ENCODE data around the gene SRD5A3. TPM values are rescaled to one million over a fixed set of nuclear protein-coding genes. Genes with fewer than 3 reads are reported as not detected.

SRD5A3 gene
- polyA plus RNA-seq, 1 donor from 2014 or later, result 6.2 TPM

- Histone ChIP-seq H2AFZ (ENCODE audit: low read depth, low read length) (no peak overlapping the region), H3K9me3 (ENCODE audit: low read length) (no peaks in the 10 kb centered on the region), H3K4me2 (ENCODE audit: low read length) (no peak overlapping the region), H3K9me2 (ENCODE audit: insufficient read depth, low read length) (no peaks in the 10 kb centered on the region), H4K20me1 (ENCODE audit: insufficient read depth) (no peaks in the 10 kb centered on the region), H3K27ac (ENCODE audit: low read length) (no peak overlapping the region), H3K9ac (ENCODE audit: low read length) (no peak overlapping the region), H3K27me3 (ENCODE audit: insufficient read depth, low read depth, low read length) (no peaks in the 10 kb centered on the region), H3K36me3 (ENCODE audit: insufficient read depth, low read length) (no peaks in the 10 kb centered on the region), H3K4me3 (ENCODE audit: low read length) (no peak overlapping the region), H3F3A (ENCODE audit: insufficient read depth, low read length, poor library complexity, severe bottlenecking) (no peaks in the 10 kb centered on the region), H3K79me2 (replicated peaks; ENCODE audit: insufficient read depth, low read length) (no peaks in the 10 kb centered on the region)
- TF ChIP-seq, protein P1, sequence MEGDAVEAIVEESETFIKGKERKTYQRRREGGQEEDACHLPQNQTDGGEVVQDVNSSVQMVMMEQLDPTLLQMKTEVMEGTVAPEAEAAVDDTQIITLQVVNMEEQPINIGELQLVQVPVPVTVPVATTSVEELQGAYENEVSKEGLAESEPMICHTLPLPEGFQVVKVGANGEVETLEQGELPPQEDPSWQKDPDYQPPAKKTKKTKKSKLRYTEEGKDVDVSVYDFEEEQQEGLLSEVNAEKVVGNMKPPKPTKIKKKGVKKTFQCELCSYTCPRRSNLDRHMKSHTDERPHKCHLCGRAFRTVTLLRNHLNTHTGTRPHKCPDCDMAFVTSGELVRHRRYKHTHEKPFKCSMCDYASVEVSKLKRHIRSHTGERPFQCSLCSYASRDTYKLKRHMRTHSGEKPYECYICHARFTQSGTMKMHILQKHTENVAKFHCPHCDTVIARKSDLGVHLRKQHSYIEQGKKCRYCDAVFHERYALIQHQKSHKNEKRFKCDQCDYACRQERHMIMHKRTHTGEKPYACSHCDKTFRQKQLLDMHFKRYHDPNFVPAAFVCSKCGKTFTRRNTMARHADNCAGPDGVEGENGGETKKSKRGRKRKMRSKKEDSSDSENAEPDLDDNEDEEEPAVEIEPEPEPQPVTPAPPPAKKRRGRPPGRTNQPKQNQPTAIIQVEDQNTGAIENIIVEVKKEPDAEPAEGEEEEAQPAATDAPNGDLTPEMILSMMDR (IDR thresholded peaks at IDR 0.05; ENCODE audit: poor library complexity, severe bottlenecking), result no peak
- TF ChIP-seq RAD21 (conservative IDR thresholded peaks at IDR 0.05) (no peak), POLR2AphosphoS5 (IDR thresholded peaks at IDR 0.05) (no peak), MXI1 (conservative IDR thresholded peaks at IDR 0.05; ENCODE audit: poor library complexity, severe bottlenecking) (no peak), EZH2 (IDR thresholded peaks at IDR 0.05; ENCODE audit: borderline replicate concordance, insufficient read depth, low read length, poor library complexity, severe bottlenecking) (no peak), REST (IDR thresholded peaks at IDR 0.05; ENCODE audit: borderline replicate concordance) (no peak), EP300 (conservative IDR thresholded peaks at IDR 0.05; ENCODE audit: poor library complexity, severe bottlenecking) (no peak), TAF1 (IDR thresholded peaks at IDR 0.05; ENCODE audit: low read depth) (no peak), SMC3 (conservative IDR thresholded peaks at IDR 0.05; ENCODE audit: poor library complexity) (no peak)
Measured at GRCh38 chr4:55363691-55364351, 17.8 kb downstream of the SRD5A3 start.

DNA sequence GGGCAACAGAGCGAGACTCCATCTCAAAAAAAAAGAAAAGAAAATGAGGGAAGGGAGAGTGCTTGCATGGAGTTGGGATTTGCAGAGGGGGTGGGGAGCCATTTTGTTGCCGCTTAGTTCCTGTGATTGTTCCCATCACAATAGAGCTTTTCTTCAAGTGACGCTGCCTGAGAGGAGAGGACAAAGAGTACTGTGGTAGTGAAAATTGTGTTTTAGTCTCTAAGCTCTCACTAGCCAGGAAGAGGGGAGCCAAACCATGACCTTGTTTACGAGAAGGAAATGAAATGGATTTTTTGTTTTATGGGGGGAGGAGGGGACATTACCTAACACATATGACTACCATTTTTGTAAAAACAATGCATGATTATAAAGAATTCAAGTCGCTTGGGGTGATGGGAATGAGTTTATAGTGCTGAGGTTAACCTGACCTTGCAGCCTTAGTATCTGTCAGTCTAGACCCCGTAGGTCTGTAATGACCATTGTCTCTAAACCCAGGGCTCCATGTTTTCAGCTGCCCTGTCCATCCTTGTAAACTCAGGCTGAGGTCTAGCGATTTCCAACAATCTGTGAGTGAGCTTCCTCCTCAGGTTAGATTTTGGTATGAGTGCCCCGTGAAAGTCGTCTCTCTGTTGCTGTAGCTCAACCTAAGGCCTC is 18.8 kb downstream of the SRD5A3 start:
- no peaks in the 10 kb centered on the region for H3K9me2 ChIP-seq (ENCODE audit: insufficient read depth, low read length)
- H3F3A ChIP-seq (ENCODE audit: insufficient read depth, low read length, poor library complexity, severe bottlenecking), result no peaks in the 10 kb centered on the region
- no peak overlapping the region for H3K9ac ChIP-seq (ENCODE audit: low read length)
- H2AFZ ChIP-seq (ENCODE audit: low read depth, low read length), result no peak overlapping the region
- TF ChIP-seq RAD21 (conservative IDR thresholded peaks at IDR 0.05) (no peak), SMC3 (conservative IDR thresholded peaks at IDR 0.05; ENCODE audit: poor library complexity) (no peak), MXI1 (conservative IDR thresholded peaks at IDR 0.05; ENCODE audit: poor library complexity, severe bottlenecking) (no peak), EP300 (conservative IDR thresholded peaks at IDR 0.05; ENCODE audit: poor library complexity, severe bottlenecking) (no peak), EZH2 (IDR thresholded peaks at IDR 0.05; ENCODE audit: borderline replicate concordance, insufficient read depth, low read length, poor library complexity, severe bottlenecking) (no peak), POLR2AphosphoS5 (IDR thresholded peaks at IDR 0.05) (no peak), TAF1 (IDR thresholded peaks at IDR 0.05; ENCODE audit: low read depth) (no peak), REST (IDR thresholded peaks at IDR 0.05; ENCODE audit: borderline replicate concordance) (no peak)
- TF ChIP-seq, protein P1 (IDR thresholded peaks at IDR 0.05; ENCODE audit: poor library complexity, severe bottlenecking), result no peak
- no peaks in the 10 kb centered on the region for H4K20me1 ChIP-seq (ENCODE audit: insufficient read depth)
- H3K27me3 ChIP-seq (ENCODE audit: insufficient read depth, low read depth, low read length), result no peaks in the 10 kb centered on the region
- H3K36me3 ChIP-seq (ENCODE audit: insufficient read depth, low read length), result no peaks in the 10 kb centered on the region
- H3K9me3 ChIP-seq (ENCODE audit: low read length), result no peaks in the 10 kb centered on the region
- no peaks in the 10 kb centered on the region for H3K79me2 ChIP-seq (replicated peaks; ENCODE audit: insufficient read depth, low read length)
- no peak overlapping the region for H3K27ac ChIP-seq (ENCODE audit: low read length)
- no peak overlapping the region for H3K4me2 ChIP-seq (ENCODE audit: low read length)
- no peak overlapping the region for H3K4me3 ChIP-seq (ENCODE audit: low read length)
